GM12801 (cell line): ENCODE results near the gene SLFN13.

Experiments
- TF ChIP-seq, protein P1 (sequence below): IDR thresholded peaks from one replicate; pipeline ENCODE4 v1.5.1; 2011; ENCODE audit warnings: control low read depth; ENCODE audit not compliant: insufficient read length; ENCODE audit errors: extremely low read depth

The SLFN13 gene

GRCh38 chr17:35429702-35430101 lies 18.9 kb downstream of the SLFN13 start:
- TF ChIP-seq, protein P1, sequence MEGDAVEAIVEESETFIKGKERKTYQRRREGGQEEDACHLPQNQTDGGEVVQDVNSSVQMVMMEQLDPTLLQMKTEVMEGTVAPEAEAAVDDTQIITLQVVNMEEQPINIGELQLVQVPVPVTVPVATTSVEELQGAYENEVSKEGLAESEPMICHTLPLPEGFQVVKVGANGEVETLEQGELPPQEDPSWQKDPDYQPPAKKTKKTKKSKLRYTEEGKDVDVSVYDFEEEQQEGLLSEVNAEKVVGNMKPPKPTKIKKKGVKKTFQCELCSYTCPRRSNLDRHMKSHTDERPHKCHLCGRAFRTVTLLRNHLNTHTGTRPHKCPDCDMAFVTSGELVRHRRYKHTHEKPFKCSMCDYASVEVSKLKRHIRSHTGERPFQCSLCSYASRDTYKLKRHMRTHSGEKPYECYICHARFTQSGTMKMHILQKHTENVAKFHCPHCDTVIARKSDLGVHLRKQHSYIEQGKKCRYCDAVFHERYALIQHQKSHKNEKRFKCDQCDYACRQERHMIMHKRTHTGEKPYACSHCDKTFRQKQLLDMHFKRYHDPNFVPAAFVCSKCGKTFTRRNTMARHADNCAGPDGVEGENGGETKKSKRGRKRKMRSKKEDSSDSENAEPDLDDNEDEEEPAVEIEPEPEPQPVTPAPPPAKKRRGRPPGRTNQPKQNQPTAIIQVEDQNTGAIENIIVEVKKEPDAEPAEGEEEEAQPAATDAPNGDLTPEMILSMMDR, result no peak

GRCh38 chr17:35428229-35428628 lies 20.3 kb downstream of the SLFN13 start:
- TF ChIP-seq, protein P1, result no peak

- TF ChIP-seq, protein P1, result no peak
Measured at GRCh38 chr17:35423761-35424160, 24.8 kb downstream of the SLFN13 start.

- TF ChIP-seq, protein P1, result no peak
Measured at GRCh38 chr17:35416659-35417058, 31.9 kb downstream of the SLFN13 start.

- TF ChIP-seq, protein P1, result no peak
Measured at GRCh38 chr17:35414247-35414646, 34.3 kb downstream of the SLFN13 start.

- TF ChIP-seq, protein P1, result no peak
Measured at GRCh38 chr17:35407531-35407930, 41.0 kb downstream of the SLFN13 start.

GRCh38 chr17:35406568-35406967 lies 42.0 kb downstream of the SLFN13 start:
- TF ChIP-seq, protein P1, result no peak

DNA sequence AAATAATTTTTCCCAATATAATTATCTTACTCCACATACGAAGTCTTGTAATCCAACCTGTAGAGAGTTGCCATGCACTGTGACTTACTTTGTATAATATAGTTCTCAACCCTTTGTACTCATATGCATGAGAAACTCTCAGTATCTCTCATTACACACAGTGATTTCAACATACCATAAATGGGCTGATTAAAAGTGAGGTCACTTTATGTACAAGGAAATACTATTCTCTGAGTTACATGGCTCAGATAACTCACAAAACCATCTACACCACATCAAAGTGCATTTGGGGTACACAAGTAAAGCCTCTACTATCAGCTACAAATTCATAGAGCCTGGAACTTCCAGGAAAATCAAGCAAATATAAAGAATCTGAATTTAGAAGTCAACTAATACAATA lies 44.2 kb downstream of the SLFN13 start:
- TF ChIP-seq, protein P1, result no peak
